Left cardiac atrium (tissue), 4 donors: ENCODE measurements around the gene PCDHGA5. TPM values are rescaled to one million over a fixed set of nuclear protein-coding genes. Genes with fewer than 3 reads are reported as not detected.
"Not testable (repeated sequence)": the region's sequence is repeated elsewhere in the genome, so short reads cannot be mapped to it uniquely, and the experiment has no call there.

ENCODE experiments used
- ATAC-seq, 2 donors: fragments of 200-7000 bp; cut with Tn5 transposase; one replicate each; pipeline ENCODE4 v1.9.1; 2020; ENCODE audit warnings: mild to moderate bottlenecking in 2 of 2, moderate library complexity in 2 of 2
- DNase-seq: peaks from one replicate; pipeline ENCODE4 v3.0.0-alpha.2; 2020
- intact Hi-C, 2 donors: fragments of 100-400 bp; cut with DNase I; formaldehyde crosslinking; loops; one replicate each; pipeline versions ENCODE4 v1.14.1 to v1.15.1; 2022 to 2023
- long read RNA-seq: library from polyadenylated mRNA; unstranded; transcript quantifications from one replicate; pipeline ENCODE4 v2.0.0, GENCODE V29; 2021
- total RNA-seq, 2 donors: library from RNA; stranded (reverse); fragmentation: NEBNext Ultra II Directional; extraction: Animal tissue kit (Norgen Biotek cat#: 25700); gene quantifications; one replicate each; pipeline ENCODE4 v1.2.1, GENCODE V29; 2021
- donor health status: DM: no; HTN: yes; CAD: no.
- donor health status: DM: no; HTN: yes; CAD: no; lungs with severe emphysema.
- donor health status: DM: yes; HTN: yes; CAD: no.
- donor health status: Dilated cardiomyopathy.

The PCDHGA5 gene
- total RNA-seq: 1 to 10 TPM; 3.5 to 4.3 TPM
- long read RNA-seq: 0 reads

DNA sequence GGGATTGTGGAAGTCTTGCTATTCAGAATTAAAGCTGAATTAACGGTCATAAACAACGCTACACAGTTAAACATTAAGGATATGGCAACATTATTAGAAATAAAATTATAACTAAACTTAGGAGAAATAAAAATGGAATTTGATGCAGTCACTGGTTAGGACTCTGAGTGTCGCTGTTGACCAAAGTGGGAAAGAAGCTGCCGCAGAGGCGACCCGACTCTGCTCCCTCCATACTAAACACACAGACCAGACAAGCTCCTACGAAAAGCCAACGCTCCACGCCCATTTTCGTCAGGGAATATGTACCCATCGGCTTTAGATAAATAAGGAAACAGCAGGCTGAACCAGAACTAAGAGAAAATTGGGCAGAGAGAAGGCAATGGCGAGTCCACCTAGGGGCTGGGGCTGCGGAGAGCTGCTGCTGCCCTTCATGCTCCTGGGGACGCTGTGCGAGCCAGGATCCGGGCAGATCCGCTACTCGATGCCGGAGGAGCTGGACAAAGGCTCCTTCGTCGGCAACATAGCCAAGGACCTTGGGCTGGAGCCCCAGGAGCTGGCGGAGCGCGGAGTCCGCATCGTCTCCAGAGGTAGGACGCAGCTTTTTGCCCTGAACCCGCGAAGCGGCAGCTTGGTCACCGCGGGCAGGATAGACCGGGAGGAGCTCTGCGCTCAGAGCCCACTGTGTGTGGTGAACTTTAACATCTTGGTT is at the start of gene PCDHGA5:
Gene PCDHGA5 (plus strand): TSS at position 211 of the 709 bp plus-strand sequence. CDS start 169 bp downstream, at position 380.
- ATAC-seq (no peak), DNase-seq (no peak)
- intact Hi-C loops: no loop called here

- intact Hi-C loops, DNase-seq, ATAC-seq: not testable (repeated sequence)
Observed at GRCh38 chr5:141316963-141317362, 47.0 kb upstream of the PCDHGA5 start.

GRCh38 chr5:141319202-141319601 is 44.8 kb upstream of the PCDHGA5 start:
- ATAC-seq (no peak), DNase-seq (no peak)
- intact Hi-C loops: no loop called here

DNA sequence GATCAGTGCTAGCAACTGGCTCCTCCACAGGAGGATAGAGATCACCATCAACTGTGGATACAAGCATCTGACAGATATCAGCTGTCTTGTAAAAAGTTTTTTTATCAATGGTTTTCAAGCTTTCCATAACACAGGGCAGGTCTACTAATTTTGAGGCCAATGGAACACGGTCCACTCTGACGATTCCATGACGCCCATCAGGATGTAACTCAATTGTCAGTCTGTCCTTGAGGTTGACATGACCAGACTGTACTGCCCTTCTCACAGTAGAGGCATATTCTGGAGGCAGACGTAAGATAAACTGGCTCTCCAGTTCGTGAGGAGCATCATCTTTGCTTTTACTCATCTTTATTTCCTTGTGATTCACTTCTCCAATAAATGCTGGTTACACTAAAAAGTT is 44.3 kb upstream of the PCDHGA5 start:
- DNase-seq (no peak), ATAC-seq (no peak)
- intact Hi-C loops: loop anchor here in 1 of 2 donors (5.0 kb wide), 1 partner anchor 243 kb away; no protein-coding TSS in a partner anchor

DNA sequence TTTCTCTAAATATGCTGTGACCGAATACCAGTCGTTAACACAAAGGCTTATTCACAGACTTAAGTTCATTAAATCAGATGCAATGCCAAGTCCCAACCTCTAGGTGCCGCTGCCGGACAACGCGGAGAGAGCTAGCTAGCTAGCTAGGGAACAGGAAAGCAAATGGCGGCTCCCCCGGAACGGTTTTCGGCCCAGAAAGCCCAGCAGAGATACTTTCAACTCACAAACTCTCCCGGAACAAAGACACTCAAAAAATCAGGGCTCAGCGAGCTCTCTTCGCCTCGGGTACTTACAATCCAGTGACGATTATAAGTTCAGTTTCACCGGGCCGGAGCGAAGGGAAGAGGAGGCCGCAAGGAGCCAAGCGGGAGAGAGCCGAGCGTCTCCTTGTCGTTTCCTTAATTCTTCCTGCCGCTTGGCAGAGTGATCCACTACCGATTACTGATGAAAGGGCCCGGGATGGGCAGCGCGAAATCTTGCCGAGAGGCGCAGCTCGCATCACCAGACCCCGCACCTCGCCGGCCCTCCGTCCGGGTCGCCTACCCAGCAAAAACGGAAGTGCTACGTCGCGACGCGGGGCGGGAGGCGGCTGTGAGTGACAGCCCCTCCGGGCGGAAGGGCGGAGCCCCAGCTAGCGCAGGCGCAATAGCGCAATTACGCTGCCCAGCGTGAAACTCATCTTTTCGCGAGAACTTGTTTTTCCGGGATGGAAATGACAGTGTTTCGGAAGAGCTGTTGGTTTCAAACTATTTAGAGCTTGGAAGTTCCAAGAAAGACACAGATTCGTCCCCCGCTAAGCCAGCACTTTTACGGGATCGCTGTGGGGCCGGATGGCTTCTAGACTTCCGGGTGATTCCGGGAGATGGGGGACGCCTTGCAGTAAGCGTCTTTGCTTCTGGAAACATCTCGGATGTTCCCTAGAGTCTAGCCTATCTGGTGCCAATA is 43.5 kb upstream of the PCDHGA5 start, which contains the start of gene TAF7:
Gene TAF7 (minus strand): TSS at position 560 of the 945 bp plus-strand sequence. CDS start 740 bp downstream, outside the sequence.
- intact Hi-C loops: loop anchor here in 1 of 2 donors (5.0 kb wide), 1 partner anchor 242 kb away; no protein-coding TSS in a partner anchor
- peak; percentile 92 for DNase-seq
- ATAC-seq: peak; percentile 100

DNA sequence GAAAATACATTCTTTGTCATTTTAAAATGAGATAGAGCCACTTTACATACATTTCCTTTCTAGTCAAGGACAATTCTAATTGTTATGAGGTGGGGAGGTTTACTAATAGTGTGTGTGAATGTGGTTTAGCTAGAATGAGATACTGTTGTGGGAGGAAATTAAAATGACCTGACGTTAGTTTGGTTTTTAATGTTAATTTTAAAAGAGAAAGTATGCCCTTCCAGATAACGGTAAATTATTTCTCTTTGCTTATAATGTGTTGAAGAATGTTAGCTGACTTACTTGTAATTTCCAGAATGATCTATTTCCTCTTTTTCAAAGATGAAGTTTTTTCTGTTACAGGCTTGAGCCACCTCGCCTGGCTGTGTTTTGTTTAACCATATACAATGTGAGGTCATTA is 41.7 kb upstream of the PCDHGA5 start:
- intact Hi-C loops: loop anchor here in 1 of 2 donors (5.0 kb wide), 1 partner anchor 240 kb away; no protein-coding TSS in a partner anchor
- ATAC-seq: no peak
- no peak for DNase-seq

DNA sequence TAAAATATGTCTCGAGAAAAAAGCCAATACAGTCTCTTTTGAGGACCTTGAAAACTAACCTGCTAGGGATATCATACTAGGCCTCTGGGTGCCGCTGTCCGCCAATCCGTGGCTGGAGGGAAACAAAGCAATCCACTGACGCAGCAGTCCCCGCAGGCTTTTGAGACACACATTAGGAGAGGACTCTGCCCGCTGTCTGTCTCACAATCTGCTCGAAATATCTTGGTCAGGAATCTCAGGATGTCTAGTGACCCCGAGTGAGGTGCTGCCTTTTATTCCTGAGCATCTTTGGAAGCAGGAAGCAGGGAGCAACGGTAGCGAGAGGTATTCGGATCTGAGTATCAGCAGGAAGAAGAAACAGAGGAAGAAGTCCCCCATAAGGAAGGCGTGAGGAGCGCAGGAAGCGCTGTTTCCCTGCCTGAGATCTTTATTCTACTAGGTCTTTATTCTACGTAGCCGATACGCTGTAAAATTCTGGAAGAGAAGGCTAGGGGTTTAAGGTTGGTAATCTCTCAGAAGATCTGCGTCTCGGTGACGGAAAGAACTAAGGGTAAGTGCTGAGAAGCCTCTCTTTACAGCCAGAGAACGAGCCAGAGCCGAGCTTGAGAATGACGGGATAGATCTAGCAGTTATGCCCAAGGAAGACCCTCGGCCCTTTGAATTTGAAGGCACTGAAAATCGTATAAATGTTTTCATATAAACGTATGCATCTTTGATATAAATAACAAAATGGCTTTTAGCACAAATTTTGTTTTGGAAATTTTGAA is 37.7 kb upstream of the PCDHGA5 start:
- DNase-seq: peak; percentile 55
- intact Hi-C loops: no loop called here
- peak; percentile 90 to 93 for ATAC-seq

- ATAC-seq (no peak), DNase-seq (no peak)
- intact Hi-C loops: no loop called here
Observed at GRCh38 chr5:141328231-141328630, 35.7 kb upstream of the PCDHGA5 start.

- no peak for DNase-seq
- intact Hi-C loops: loop anchor here in 1 of 2 donors (10.0 kb wide), 1 partner anchor 234 kb away; no protein-coding TSS in a partner anchor
- peak in 1 of 2 donors; percentile 66 for ATAC-seq
Observed at GRCh38 chr5:141330299-141331080, 33.5 kb upstream of the PCDHGA5 start, which contains the start of gene PCDHGA1. Gene PCDHGA1 (plus strand): TSS chr5:141330514.

- DNase-seq, ATAC-seq: not testable (repeated sequence)
- intact Hi-C loops: loop anchor here in 1 of 2 donors (10.0 kb wide), 1 partner anchor 232 kb away; no protein-coding TSS in a partner anchor
Observed at GRCh38 chr5:141332571-141332970, 31.4 kb upstream of the PCDHGA5 start.

DNA sequence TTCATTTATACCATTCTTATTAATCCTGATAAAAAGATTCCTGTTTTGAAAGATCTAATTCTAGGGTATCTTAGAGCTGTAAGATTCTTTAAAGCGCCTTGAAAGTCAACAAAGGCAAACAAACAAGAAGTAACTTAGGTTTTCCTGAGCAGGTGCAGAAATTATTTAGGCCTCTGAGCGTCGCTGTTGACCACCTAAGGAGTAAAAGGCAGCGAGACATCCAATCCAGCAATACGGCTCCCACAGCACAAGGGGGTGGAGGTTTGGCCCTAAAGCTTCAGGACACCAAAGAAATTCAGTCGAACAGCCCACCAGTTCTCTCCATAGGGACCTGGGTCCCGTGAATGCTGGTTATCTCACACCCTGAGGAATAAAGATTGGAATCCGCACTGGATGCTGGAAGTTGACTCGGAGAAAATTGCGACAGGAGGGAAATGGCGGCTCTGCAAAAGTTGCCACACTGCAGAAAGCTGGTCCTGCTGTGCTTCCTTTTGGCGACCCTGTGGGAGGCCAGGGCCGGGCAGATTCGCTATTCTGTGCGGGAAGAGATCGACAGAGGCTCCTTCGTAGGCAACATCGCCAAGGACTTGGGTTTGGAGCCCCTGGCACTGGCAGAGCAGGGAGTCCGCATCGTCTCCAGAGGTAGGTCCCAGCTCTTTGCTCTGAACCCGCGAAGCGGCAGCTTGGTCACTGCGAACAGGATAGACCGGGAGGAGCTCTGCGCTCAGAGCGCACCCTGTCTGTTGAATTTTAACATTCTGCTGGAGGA is 25.2 kb upstream of the PCDHGA5 start, which contains the start of gene PCDHGA2:
Gene PCDHGA2 (plus strand): TSS at position 223 of the 769 bp plus-strand sequence.
- DNase-seq (peak; percentile 31), ATAC-seq (peak; percentile 74 to 78)
- intact Hi-C loops: loop anchor here (5.0 to 10.0 kb wide), 2 partner anchors 224 to 226 kb away; no protein-coding TSS in a partner anchor

GRCh38 chr5:141340781-141341354 is 23.1 kb upstream of the PCDHGA5 start:
- DNase-seq, intact Hi-C loops: not testable (repeated sequence)

DNA sequence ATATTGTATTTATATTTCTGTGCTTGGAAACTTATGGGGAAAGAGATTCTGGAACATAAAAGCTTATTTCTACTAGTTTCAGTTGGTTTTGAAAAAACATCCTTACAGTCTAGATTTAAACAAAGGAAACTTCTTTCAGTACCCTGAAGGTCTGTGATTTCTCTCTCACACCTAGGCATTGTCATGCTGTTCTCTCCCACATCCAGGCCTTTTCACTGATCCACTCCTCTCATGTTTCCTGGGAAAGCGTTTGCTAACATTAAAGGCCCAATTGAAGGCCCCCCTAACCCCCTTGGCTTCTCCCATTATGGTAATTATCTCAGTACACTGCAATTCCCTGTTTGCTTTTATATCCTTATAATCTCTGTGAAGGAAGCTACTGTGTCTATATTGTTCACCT is 21.2 kb upstream of the PCDHGA5 start:
- ATAC-seq (no peak), DNase-seq (no peak)
- intact Hi-C loops: no loop called here

More at GRCh38 chr5:141340781-141341354, 23.1 kb upstream of the PCDHGA5 start:
- not testable (repeated sequence) for ATAC-seq

DNA sequence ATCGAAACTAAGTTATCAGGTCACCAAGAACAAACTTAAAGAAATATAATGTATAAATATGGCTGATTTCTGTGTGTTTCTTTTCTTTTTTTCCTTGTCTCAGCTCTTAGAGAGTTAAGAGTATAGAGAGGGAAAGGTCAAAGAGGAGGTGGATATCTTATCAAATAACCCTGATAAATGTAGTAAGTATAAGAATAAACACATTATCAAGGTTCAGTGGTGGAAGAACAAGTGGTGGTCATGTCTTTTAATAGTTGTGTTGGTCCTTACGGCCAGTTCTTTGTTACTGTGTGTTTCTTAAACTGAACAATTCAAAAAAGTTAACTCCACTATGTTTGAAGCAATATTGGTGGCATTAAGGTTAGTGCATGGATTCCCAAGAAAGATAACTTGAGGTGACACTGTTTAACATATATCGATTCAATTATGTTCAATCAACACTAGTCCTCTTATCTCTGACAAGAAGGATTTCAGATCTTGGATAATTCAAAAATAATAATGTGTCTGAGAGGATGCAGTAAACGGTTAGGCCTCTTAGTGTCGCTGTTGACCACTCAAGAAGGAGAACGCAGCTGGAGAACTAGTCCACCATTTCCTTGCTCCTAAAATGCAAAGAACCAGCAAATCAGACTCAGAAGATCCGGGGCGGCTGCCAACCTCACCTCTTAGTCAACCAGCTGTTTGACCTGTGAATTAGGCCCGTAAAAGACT is 20.6 kb upstream of the PCDHGA5 start, which contains the start of gene PCDHGA3:
Gene PCDHGA3 (plus strand): TSS at position 588 of the 711 bp plus-strand sequence. CDS start 205 bp downstream, outside the sequence.
- ATAC-seq (peak; percentile 34 to 58), DNase-seq (no peak)
- intact Hi-C loops: no loop called here

GRCh38 chr5:141343953-141344463 is 20.0 kb upstream of the PCDHGA5 start:
- intact Hi-C loops: no loop called here
- DNase-seq: no peak
- peak in 1 of 2 donors; percentile 48 for ATAC-seq
